ENCODE measurements around the gene RBM14. TPM values are rescaled to one million over a fixed set of nuclear protein-coding genes. Genes with fewer than 3 reads are reported as not detected.

The RBM14 gene
- total and polyA plus RNA-seq, 9 of the 15 experiments (the other 6 are each of a cell fraction or from before 2014, with no cell fraction given) = 5.5 to 131 (median 42.6) TPM

GRCh38 chr11:66617155-66617834 is 865 bp downstream of the RBM14 start:
- ATAC-seq (no peak), FAIRE-seq (no peak), DNase-seq (ENCODE audit: extremely low read depth in 1 of 4, low spot score in 3 of 4) (no peak)
- CTCF ChIA-PET (ENCODE audit: low intra/inter-chr PET ratio) = no interaction called here
- BruUV-seq (replicated peaks) = no TSS peak
- in situ Hi-C loops (cut with MboI) = no loop called here
- 1% methylated on average over 29 of the region's 38 CpGs for WGBS (ENCODE audit: insufficient coverage, low coverage, missing lambda C conversion rate)
- Histone ChIP-seq H3K9me3 (replicated peaks; ENCODE audit: control insufficient read depth, insufficient read depth, low read depth, low read length) (no peaks in the 10 kb centered on the region), H2AFZ (ENCODE audit: low read depth, low read length) (peak overlapping the region; percentile 96; the same call in 1 of the 2 replicates), H3K4me2 (ENCODE audit: insufficient read depth, low read length) (peak overlapping the region; percentile 97), H3K4me1 (replicated peaks in 1 of 2; ENCODE audit: control insufficient read depth in 2 of 2, insufficient read depth in 2 of 2, low read length in 2 of 2) (peaks cover 21 to 31% of the 10 kb centered on the region in 2 experiments), H3K79me2 (ENCODE audit: control insufficient read depth, insufficient read depth, low read length) (peaks cover 73% of the 10 kb centered on the region), H4K20me1 (replicated peaks; ENCODE audit: control insufficient read depth, insufficient read depth, low read length) (peaks cover 48% of the 10 kb centered on the region), H3K4me3 (peak overlapping the region; percentile 94), H3K36me3 (ENCODE audit: control insufficient read depth, insufficient read depth, low read length) (peaks cover 48% of the 10 kb centered on the region), H3K9ac (ENCODE audit: insufficient read depth in 1 of 2, low read depth in 2 of 2, low read length in 2 of 2) (peak overlapping the region; percentile 97 to 100), H3K27me3 (ENCODE audit: control insufficient read depth in 2 of 2, insufficient read depth in 2 of 2, low read length in 2 of 2) (no peaks in the 10 kb centered on the region), H3K9me1 (ENCODE audit: control insufficient read depth, insufficient read depth, low read length) (no peaks in the 10 kb centered on the region), H3K27ac (ENCODE audit: extremely low read depth, low read depth, low read length) (peak overlapping the region; percentile 99)
- POLR2A ChIA-PET = interaction anchor here (0.6 to 14.0 kb wide), 13 partner anchors 12 to 221 kb away, joined by 3 to 387 read pairs (median 4); partner anchors contain the start of genes RBM4 and RBM4B
- intact Hi-C loops (cut with micrococcal nuclease) = no loop called here
- TF ChIP-seq ZBTB11 (CRISPR knock-in tag; IDR thresholded peaks at IDR 0.05) (0 out of 6 replicates have a peak, but pooled peaks of 2 of the 3 experiments have one; percentile 9 to 28), ZNF263 (CRISPR knock-in tag; IDR thresholded peaks at IDR 0.05; ENCODE audit: borderline replicate concordance) (no peak), ZNF764 (CRISPR knock-in tag; IDR thresholded peaks at IDR 0.05; ENCODE audit: low read depth) (no peak), ETS1 (conservative IDR thresholded peaks at IDR 0.05; ENCODE audit: control insufficient read depth, low read depth, low read length) (0 out of 2 replicates have a peak, but pooled peaks have one; percentile 45), PTBP1 (IDR thresholded peaks at IDR 0.05; ENCODE audit: low read depth, low read length) (no peak), YBX1 (IDR thresholded peaks at IDR 0.05) (no peak), U2AF1 (optimal IDR thresholded peaks at IDR 0.05; ENCODE audit: low read depth, low read length) (no peak), TCF3 (CRISPR knock-in tag; IDR thresholded peaks at IDR 0.05) (0 out of 2 replicates have a peak, but pooled peaks have one; percentile 3), SREBF1 (IDR thresholded peaks at IDR 0.05; ENCODE audit: borderline replicate concordance, low read depth, low read length) (no peak), SMARCA5 (IDR thresholded peaks at IDR 0.05) (no peak), LARP7 (IDR thresholded peaks at IDR 0.05) (peak; percentile 54; the same call in 1 of the 2 replicates), KLF6 (CRISPR knock-in tag; IDR thresholded peaks at IDR 0.05; ENCODE audit: borderline replicate concordance) (no peak)
- TF ChIP-seq, protein P1, sequence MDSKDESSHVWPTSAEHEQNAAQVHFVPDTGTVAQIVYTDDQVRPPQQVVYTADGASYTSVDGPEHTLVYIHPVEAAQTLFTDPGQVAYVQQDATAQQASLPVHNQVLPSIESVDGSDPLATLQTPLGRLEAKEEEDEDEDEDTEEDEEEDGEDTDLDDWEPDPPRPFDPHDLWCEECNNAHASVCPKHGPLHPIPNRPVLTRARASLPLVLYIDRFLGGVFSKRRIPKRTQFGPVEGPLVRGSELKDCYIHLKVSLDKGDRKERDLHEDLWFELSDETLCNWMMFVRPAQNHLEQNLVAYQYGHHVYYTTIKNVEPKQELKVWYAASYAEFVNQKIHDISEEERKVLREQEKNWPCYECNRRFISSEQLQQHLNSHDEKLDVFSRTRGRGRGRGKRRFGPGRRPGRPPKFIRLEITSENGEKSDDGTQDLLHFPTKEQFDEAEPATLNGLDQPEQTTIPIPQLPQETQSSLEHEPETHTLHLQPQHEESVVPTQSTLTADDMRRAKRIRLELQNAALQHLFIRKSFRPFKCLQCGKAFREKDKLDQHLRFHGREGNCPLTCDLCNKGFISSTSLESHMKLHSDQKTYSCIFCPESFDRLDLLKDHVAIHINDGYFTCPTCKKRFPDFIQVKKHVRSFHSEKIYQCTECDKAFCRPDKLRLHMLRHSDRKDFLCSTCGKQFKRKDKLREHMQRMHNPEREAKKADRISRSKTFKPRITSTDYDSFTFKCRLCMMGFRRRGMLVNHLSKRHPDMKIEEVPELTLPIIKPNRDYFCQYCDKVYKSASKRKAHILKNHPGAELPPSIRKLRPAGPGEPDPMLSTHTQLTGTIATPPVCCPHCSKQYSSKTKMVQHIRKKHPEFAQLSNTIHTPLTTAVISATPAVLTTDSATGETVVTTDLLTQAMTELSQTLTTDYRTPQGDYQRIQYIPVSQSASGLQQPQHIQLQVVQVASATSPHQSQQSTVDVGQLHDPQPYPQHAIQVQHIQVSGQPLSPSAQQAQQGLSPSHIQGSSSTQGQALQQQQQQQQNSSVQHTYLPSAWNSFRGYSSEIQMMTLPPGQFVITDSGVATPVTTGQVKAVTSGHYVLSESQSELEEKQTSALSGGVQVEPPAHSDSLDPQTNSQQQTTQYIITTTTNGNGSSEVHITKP (IDR thresholded peaks at IDR 0.05; ENCODE audit: partially characterized antibody) = no peak

Measured in K562 (cell line).